OCI-LY7 (cell line): ENCODE results near the gene RALA. TPM values are rescaled to one million over a fixed set of nuclear protein-coding genes. Genes with fewer than 3 reads are reported as not detected.

Experiments used
- BruUV-seq: library from RNA; stranded (reverse); fragments of 400-500 nt; replicated peaks from 2 replicates; lab custom pipeline; 2021; lab: Mats Ljungman, UMichigan
- CTCF ChIA-PET: fragments of 300-600 bp; sonication (Branson Sonifier 250); formaldehyde crosslinking; loops from one replicate; lab custom pipeline; 2022; ENCODE audit warnings: antibody characterized with exemption; ENCODE audit not compliant: unreplicated experiment; lab: Charles Lee
- POLR2A ChIA-PET: fragments of 300-600 bp; sonication (Branson Sonifier 250); formaldehyde crosslinking; loops from one replicate; lab custom pipeline; 2022; ENCODE audit warnings: antibody characterized with exemption; lab: Charles Lee
- DNase-seq: peaks from one replicate; pipeline ENCODE4 v3.0.0-alpha.2; 2015; ENCODE audit warnings: low spot score
- H2AFZ ChIP-seq: fragments of 200-600 bp; sonication (generic), shearing (Covaris generic); 2 replicates; pipeline ENCODE4 v1.6.1; 2014; ENCODE audit warnings: mild to moderate bottlenecking, antibody characterized with exemption, low read length, moderate library complexity
- H3K27ac ChIP-seq: fragments of 200-600 bp; sonication (generic); 2 replicates; pipeline ENCODE4 v1.5.1; 2014; ENCODE audit warnings: mixed run types, low read depth, mild to moderate bottlenecking, moderate library complexity, low read length, inconsistent platforms; ENCODE audit not compliant: poor library complexity, severe bottlenecking
- H3K36me3 ChIP-seq: fragments of 200-600 bp; sonication (generic); 2 replicates; pipeline ENCODE4 v1.6.1; 2014; ENCODE audit warnings: mild to moderate bottlenecking, antibody characterized with exemption, low read length, moderate library complexity, mixed read lengths; ENCODE audit not compliant: insufficient read depth
- H3K4me1 ChIP-seq: fragments of 200-600 bp; sonication (generic); 2 replicates; pipeline ENCODE4 v1.5.1; 2014; ENCODE audit warnings: mild to moderate bottlenecking, low read length; ENCODE audit not compliant: insufficient read depth, poor library complexity, severe bottlenecking
- H3K4me2 ChIP-seq: fragments of 200-600 bp; sonication (generic); 2 replicates; pipeline ENCODE4 v1.6.1; 2014; ENCODE audit warnings: mild to moderate bottlenecking, low read length
- H3K4me3 ChIP-seq: fragments of 200-600 bp; sonication (generic); 2 replicates; pipeline ENCODE4 v1.5.1; 2014; ENCODE audit warnings: mild to moderate bottlenecking, low read depth, low read length; ENCODE audit not compliant: poor library complexity, severe bottlenecking
- H3K79me2 ChIP-seq: fragments of 200-600 bp; sonication (generic); 2 replicates; pipeline ENCODE4 v1.6.1; 2016; ENCODE audit warnings: low read depth, mild to moderate bottlenecking, low read length, moderate library complexity, mixed read lengths; ENCODE audit not compliant: insufficient read depth
- H3K9me2 ChIP-seq: fragments of 200-600 bp; sonication (generic); 2 replicates; pipeline ENCODE4 v1.6.1; 2016; ENCODE audit warnings: mild to moderate bottlenecking, low read length, mixed read lengths; ENCODE audit not compliant: insufficient read depth
- H3K9me3 ChIP-seq: fragments of 200-600 bp; sonication (generic); 2 replicates; pipeline ENCODE4 v1.6.1; 2014; ENCODE audit warnings: mild to moderate bottlenecking, mixed run types, low read length, mixed read lengths
- H4K20me1 ChIP-seq: fragments of 200-600 bp; sonication (generic); 2 replicates; pipeline ENCODE4 v1.6.1; 2014; ENCODE audit warnings: mild to moderate bottlenecking, antibody characterized with exemption, low read length, moderate library complexity, mixed read lengths; ENCODE audit not compliant: insufficient read depth
- EZH2phosphoT487 ChIP-seq: fragments of 200-600 bp; sonication (generic); IDR thresholded peaks from 2 replicates; pipeline ENCODE4 v1.6.1; 2018; ENCODE audit warnings: low read depth, borderline replicate concordance, mild to moderate bottlenecking, mixed run types, antibody characterized with exemption, low read length, moderate library complexity, mixed read lengths
- intact Hi-C: fragments of 100-400 bp; cut with micrococcal nuclease; formaldehyde crosslinking; loops from one replicate; pipeline ENCODE4 v1.10.0; 2022; ENCODE audit not compliant: unreplicated experiment
- total RNA-seq, 2 experiments: library from RNA; depleted of rRNA in 1 of 2; stranded (reverse); fragments of >200 nt in 1 of 2; shearing (Covaris generic) in 1 of 2; gene quantifications; 2 replicates each; pipeline ENCODE4 v1.2.3, GENCODE V29; 2014 to 2022
- TF ChIP-seq, protein P1 (sequence below): fragments of 200-600 bp; sonication (generic); conservative IDR thresholded peaks from 2 replicates; pipeline ENCODE4 v1.5.1; 2014; ENCODE audit warnings: mild to moderate bottlenecking, antibody characterized with exemption, low read length, moderate library complexity, mixed read lengths

Gene RALA
- total RNA-seq, 2 experiments from 2014 or later: 6.4 to 31.0 TPM

GRCh38 chr7:39733881-39734632, 110.7 kb downstream of the RALA start:
- peak overlapping the region; percentile 86 for H3K4me3 ChIP-seq
- H3K4me2 ChIP-seq: peak overlapping the region; percentile 94
- peak; percentile 17 for DNase-seq
- no peaks in the 10 kb centered on the region for H3K9me3 ChIP-seq
- POLR2A ChIA-PET: interaction anchor here (0.6 to 1.4 kb wide), 10 partner anchors 8 to 315 kb away, joined by 3 to 13 read pairs (median 3); partner anchors contain the start of gene RALA
- H3K79me2 ChIP-seq: peaks cover 26% of the 10 kb centered on the region
- H3K27ac ChIP-seq: peak overlapping the region; percentile 72
- H3K9me2 ChIP-seq: no peaks in the 10 kb centered on the region
- CTCF ChIA-PET: interaction anchor here (2.8 kb wide), 1 partner anchor 12 kb away, joined by 13 read pairs; no protein-coding TSS in a partner anchor
- TF ChIP-seq EZH2phosphoT487: no peak
- TF ChIP-seq, protein P1, sequence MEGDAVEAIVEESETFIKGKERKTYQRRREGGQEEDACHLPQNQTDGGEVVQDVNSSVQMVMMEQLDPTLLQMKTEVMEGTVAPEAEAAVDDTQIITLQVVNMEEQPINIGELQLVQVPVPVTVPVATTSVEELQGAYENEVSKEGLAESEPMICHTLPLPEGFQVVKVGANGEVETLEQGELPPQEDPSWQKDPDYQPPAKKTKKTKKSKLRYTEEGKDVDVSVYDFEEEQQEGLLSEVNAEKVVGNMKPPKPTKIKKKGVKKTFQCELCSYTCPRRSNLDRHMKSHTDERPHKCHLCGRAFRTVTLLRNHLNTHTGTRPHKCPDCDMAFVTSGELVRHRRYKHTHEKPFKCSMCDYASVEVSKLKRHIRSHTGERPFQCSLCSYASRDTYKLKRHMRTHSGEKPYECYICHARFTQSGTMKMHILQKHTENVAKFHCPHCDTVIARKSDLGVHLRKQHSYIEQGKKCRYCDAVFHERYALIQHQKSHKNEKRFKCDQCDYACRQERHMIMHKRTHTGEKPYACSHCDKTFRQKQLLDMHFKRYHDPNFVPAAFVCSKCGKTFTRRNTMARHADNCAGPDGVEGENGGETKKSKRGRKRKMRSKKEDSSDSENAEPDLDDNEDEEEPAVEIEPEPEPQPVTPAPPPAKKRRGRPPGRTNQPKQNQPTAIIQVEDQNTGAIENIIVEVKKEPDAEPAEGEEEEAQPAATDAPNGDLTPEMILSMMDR: no peak
- H3K36me3 ChIP-seq: peaks cover 13% of the 10 kb centered on the region
- TSS peak; percentile 82 for BruUV-seq
- intact Hi-C loops: loop anchor here (1.0 to 5.0 kb wide), 3 partner anchors 111 to 398 kb away; partner anchors contain the start of genes MPLKIP and RALA
- peaks cover 35% of the 10 kb centered on the region for H3K4me1 ChIP-seq
- H2AFZ ChIP-seq: peak overlapping the region; percentile 73
- H4K20me1 ChIP-seq: no peaks in the 10 kb centered on the region

DNA sequence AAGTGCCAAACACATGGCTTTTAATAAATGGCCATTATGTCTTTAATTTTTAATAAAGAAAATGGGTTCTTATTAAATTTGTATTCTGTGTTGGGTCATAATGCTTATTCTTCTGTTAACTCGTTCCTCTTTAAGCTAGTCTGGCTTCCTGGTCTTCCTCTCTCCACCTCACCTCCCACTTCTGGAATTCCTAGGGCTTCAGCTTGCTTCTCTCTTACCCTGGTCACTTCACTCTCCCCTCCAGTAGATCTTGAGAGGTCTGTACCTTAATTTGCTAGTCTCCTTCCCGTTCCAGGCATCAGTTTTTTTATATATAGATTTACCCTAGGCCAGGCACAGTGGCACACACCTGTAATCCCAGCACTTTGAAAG, 111.2 kb downstream of the RALA start:
- H3K4me3 ChIP-seq: peak overlapping the region; percentile 86

More for the DNA sequence above, 111.2 kb downstream of the RALA start:
- ChIA-PET CTCF (interaction anchor here (2.8 kb wide), 1 partner anchor 12 kb away, joined by 13 read pairs; no protein-coding TSS in a partner anchor), POLR2A (interaction anchor here (0.7 to 1.0 kb wide), 4 partner anchors 8 to 1145 kb away, joined by 3 read pairs; no protein-coding TSS in a partner anchor)
- BruUV-seq: no TSS peak
- no peak for DNase-seq
- Histone ChIP-seq H4K20me1 (no peaks in the 10 kb centered on the region), H3K36me3 (peaks cover 13% of the 10 kb centered on the region), H3K4me2 (peak overlapping the region; percentile 94), H3K9me2 (no peaks in the 10 kb centered on the region), H3K79me2 (peaks cover 26% of the 10 kb centered on the region), H3K4me1 (peaks cover 35% of the 10 kb centered on the region), H3K27ac (peak overlapping the region; percentile 72), H3K9me3 (no peaks in the 10 kb centered on the region), H2AFZ (peak overlapping the region; percentile 73; the same call in 1 of the 2 replicates)
- intact Hi-C loops: loop anchor here (5.0 kb wide), 2 partner anchors 213 to 398 kb away; partner anchors contain the start of gene MPLKIP
- no peak for TF ChIP-seq EZH2phosphoT487
- TF ChIP-seq, protein P1: no peak
